Measurements from ENCODE around the gene HMGCS2.

HMGCS2 gene

GRCh38 chr1:119737040-119737682 lies 31.5 kb downstream of the HMGCS2 start:
- H3K27ac Mint-ChIP-seq, result no peak overlapping the region

GRCh38 chr1:119736649-119737039 lies 32.1 kb downstream of the HMGCS2 start:
- no peak overlapping the region for H3K27ac Mint-ChIP-seq
- H3K9me3 Mint-ChIP-seq, result no peaks in the 10 kb centered on the region
- no peak overlapping the region for H3K4me3 Mint-ChIP-seq
- H3K4me1 Mint-ChIP-seq, result no peaks in the 10 kb centered on the region
- no peak for ATAC-seq
- no peaks in the 10 kb centered on the region for H3K27me3 Mint-ChIP-seq
- H3K36me3 Mint-ChIP-seq (ENCODE audit: low read depth), result peaks cover 22% of the 10 kb centered on the region
- DNase-seq, result no peak

More at GRCh38 chr1:119737040-119737682, 31.5 kb downstream of the HMGCS2 start:
- no peaks in the 10 kb centered on the region for H3K4me1 Mint-ChIP-seq
- DNase-seq (no peak), ATAC-seq (no peak)
- no peaks in the 10 kb centered on the region for H3K27me3 Mint-ChIP-seq
- no peaks in the 10 kb centered on the region for H3K9me3 Mint-ChIP-seq
- no peak overlapping the region for H3K4me3 Mint-ChIP-seq
- H3K36me3 Mint-ChIP-seq (ENCODE audit: low read depth), result peaks cover 22% of the 10 kb centered on the region

GRCh38 chr1:119735217-119735616 lies 33.5 kb downstream of the HMGCS2 start:
- H3K9me3 Mint-ChIP-seq, result no peaks in the 10 kb centered on the region
- H3K4me3 Mint-ChIP-seq, result no peak overlapping the region
- peaks cover 29% of the 10 kb centered on the region for H3K36me3 Mint-ChIP-seq (ENCODE audit: low read depth)
- DNase-seq, result no peak
- H3K27me3 Mint-ChIP-seq, result no peaks in the 10 kb centered on the region
- no peak overlapping the region for H3K27ac Mint-ChIP-seq
- H3K4me1 Mint-ChIP-seq, result no peaks in the 10 kb centered on the region
- no peak for ATAC-seq

- no peak for ATAC-seq
- H3K36me3 Mint-ChIP-seq (ENCODE audit: low read depth), result peaks cover 37% of the 10 kb centered on the region
- H3K4me1 Mint-ChIP-seq, result no peaks in the 10 kb centered on the region
These were observed 35.0 kb downstream of the HMGCS2 start for GRCh38 chr1:119733754-119734153.

GRCh38 chr1:119732465-119733168 lies 36.1 kb downstream of the HMGCS2 start:
- H3K27me3 Mint-ChIP-seq, result no peaks in the 10 kb centered on the region
- no peaks in the 10 kb centered on the region for H3K9me3 Mint-ChIP-seq
- H3K27ac Mint-ChIP-seq, result no peak overlapping the region
- ATAC-seq, result peak; percentile 9
- DNase-seq, result no peak
- peaks cover 39% of the 10 kb centered on the region for H3K36me3 Mint-ChIP-seq (ENCODE audit: low read depth)
- H3K4me1 Mint-ChIP-seq, result no peaks in the 10 kb centered on the region
- no peak overlapping the region for H3K4me3 Mint-ChIP-seq

More at GRCh38 chr1:119733754-119734153, 35.0 kb downstream of the HMGCS2 start:
- Mint-ChIP-seq H3K27me3 (no peaks in the 10 kb centered on the region), H3K27ac (no peak overlapping the region), H3K9me3 (no peaks in the 10 kb centered on the region), H3K4me3 (no peak overlapping the region)
- DNase-seq, result no peak

- Mint-ChIP-seq H3K4me3 (no peak overlapping the region), H3K27ac (no peak overlapping the region), H3K9me3 (no peaks in the 10 kb centered on the region), H3K36me3 (ENCODE audit: low read depth) (peaks cover 44% of the 10 kb centered on the region), H3K4me1 (no peaks in the 10 kb centered on the region), H3K27me3 (no peaks in the 10 kb centered on the region)
- ATAC-seq, result no peak
- DNase-seq, result no peak
These were observed 36.8 kb downstream of the HMGCS2 start for GRCh38 chr1:119731741-119732430.

GRCh38 chr1:119731060-119731459 lies 37.6 kb downstream of the HMGCS2 start:
- DNase-seq, result no peak
- ATAC-seq, result no peak
- Mint-ChIP-seq H3K27ac (no peak overlapping the region), H3K27me3 (no peaks in the 10 kb centered on the region), H3K9me3 (no peaks in the 10 kb centered on the region), H3K36me3 (ENCODE audit: low read depth) (peaks cover 44% of the 10 kb centered on the region), H3K4me3 (no peak overlapping the region), H3K4me1 (no peaks in the 10 kb centered on the region)

GRCh38 chr1:119729044-119729443 lies 39.7 kb downstream of the HMGCS2 start:
- H3K36me3 Mint-ChIP-seq (ENCODE audit: low read depth), result peaks cover 41% of the 10 kb centered on the region
- H3K4me3 Mint-ChIP-seq, result no peak overlapping the region

GRCh38 chr1:119727991-119728390 lies 40.7 kb downstream of the HMGCS2 start:
- Mint-ChIP-seq H3K27ac (no peak overlapping the region), H3K9me3 (no peaks in the 10 kb centered on the region), H3K36me3 (ENCODE audit: low read depth) (peaks cover 44% of the 10 kb centered on the region), H3K27me3 (no peaks in the 10 kb centered on the region), H3K4me1 (no peaks in the 10 kb centered on the region), H3K4me3 (no peak overlapping the region)
- ATAC-seq, result no peak
- DNase-seq, result no peak

More at GRCh38 chr1:119729044-119729443, 39.7 kb downstream of the HMGCS2 start:
- no peaks in the 10 kb centered on the region for H3K27me3 Mint-ChIP-seq
- no peaks in the 10 kb centered on the region for H3K4me1 Mint-ChIP-seq
- no peak for DNase-seq
- no peak for ATAC-seq
- H3K9me3 Mint-ChIP-seq, result no peaks in the 10 kb centered on the region
- no peak overlapping the region for H3K27ac Mint-ChIP-seq

GRCh38 chr1:119725626-119726025 lies 43.1 kb downstream of the HMGCS2 start:
- no peaks in the 10 kb centered on the region for H3K9me3 Mint-ChIP-seq
- ATAC-seq, result no peak
- no peak overlapping the region for H3K4me3 Mint-ChIP-seq
- no peak for DNase-seq
- no peak overlapping the region for H3K27ac Mint-ChIP-seq
- H3K36me3 Mint-ChIP-seq (ENCODE audit: low read depth), result peaks cover 51% of the 10 kb centered on the region
- H3K4me1 Mint-ChIP-seq, result no peaks in the 10 kb centered on the region
- no peaks in the 10 kb centered on the region for H3K27me3 Mint-ChIP-seq

- H3K27ac Mint-ChIP-seq, result no peak overlapping the region
- ATAC-seq, result no peak
- peaks cover 54% of the 10 kb centered on the region for H3K36me3 Mint-ChIP-seq (ENCODE audit: low read depth)
- no peaks in the 10 kb centered on the region for H3K9me3 Mint-ChIP-seq
- no peak overlapping the region for H3K4me3 Mint-ChIP-seq
- H3K4me1 Mint-ChIP-seq, result no peaks in the 10 kb centered on the region
- H3K27me3 Mint-ChIP-seq, result no peaks in the 10 kb centered on the region
- no peak for DNase-seq
These were observed 44.0 kb downstream of the HMGCS2 start for GRCh38 chr1:119724611-119725218.

GRCh38 chr1:119721896-119722295 lies 46.8 kb downstream of the HMGCS2 start:
- H3K9me3 Mint-ChIP-seq, result no peaks in the 10 kb centered on the region
- H3K27me3 Mint-ChIP-seq, result no peaks in the 10 kb centered on the region
- peaks cover 46% of the 10 kb centered on the region for H3K36me3 Mint-ChIP-seq (ENCODE audit: low read depth)
- no peaks in the 10 kb centered on the region for H3K4me1 Mint-ChIP-seq
- no peak overlapping the region for H3K27ac Mint-ChIP-seq
- H3K4me3 Mint-ChIP-seq, result no peak overlapping the region
- DNase-seq (no peak), ATAC-seq (no peak)

GRCh38 chr1:119720866-119721440 lies 47.8 kb downstream of the HMGCS2 start:
- H3K27ac Mint-ChIP-seq, result no peak overlapping the region
- no peak for ATAC-seq
- peaks cover 5% of the 10 kb centered on the region for H3K4me1 Mint-ChIP-seq
- no peaks in the 10 kb centered on the region for H3K27me3 Mint-ChIP-seq
- H3K9me3 Mint-ChIP-seq, result no peaks in the 10 kb centered on the region
- peaks cover 46% of the 10 kb centered on the region for H3K36me3 Mint-ChIP-seq (ENCODE audit: low read depth)
- no peak overlapping the region for H3K4me3 Mint-ChIP-seq
- DNase-seq, result no peak

GRCh38 chr1:119718972-119719371 lies 49.7 kb downstream of the HMGCS2 start:
- Mint-ChIP-seq H3K4me1 (peaks cover 23% of the 10 kb centered on the region), H3K27ac (no peak overlapping the region), H3K27me3 (no peaks in the 10 kb centered on the region), H3K4me3 (no peak overlapping the region), H3K36me3 (ENCODE audit: low read depth) (peaks cover 48% of the 10 kb centered on the region), H3K9me3 (no peaks in the 10 kb centered on the region)
- DNase-seq, result no peak
- no peak for ATAC-seq
